SH-SY5Y (cell line): Measurements from ENCODE around the gene ASTN1.

Experiments
- GATA2 ChIP-seq: IDR thresholded peaks from 2 replicates; pipeline ENCODE4 v1.6.1; 2011; ENCODE audit warnings: mild to moderate bottlenecking, low read depth, low read length
- GATA3 ChIP-seq: IDR thresholded peaks from 2 replicates; pipeline ENCODE4 v1.6.1; 2011; ENCODE audit warnings: low read depth, mild to moderate bottlenecking, low read length, moderate library complexity

DNA sequence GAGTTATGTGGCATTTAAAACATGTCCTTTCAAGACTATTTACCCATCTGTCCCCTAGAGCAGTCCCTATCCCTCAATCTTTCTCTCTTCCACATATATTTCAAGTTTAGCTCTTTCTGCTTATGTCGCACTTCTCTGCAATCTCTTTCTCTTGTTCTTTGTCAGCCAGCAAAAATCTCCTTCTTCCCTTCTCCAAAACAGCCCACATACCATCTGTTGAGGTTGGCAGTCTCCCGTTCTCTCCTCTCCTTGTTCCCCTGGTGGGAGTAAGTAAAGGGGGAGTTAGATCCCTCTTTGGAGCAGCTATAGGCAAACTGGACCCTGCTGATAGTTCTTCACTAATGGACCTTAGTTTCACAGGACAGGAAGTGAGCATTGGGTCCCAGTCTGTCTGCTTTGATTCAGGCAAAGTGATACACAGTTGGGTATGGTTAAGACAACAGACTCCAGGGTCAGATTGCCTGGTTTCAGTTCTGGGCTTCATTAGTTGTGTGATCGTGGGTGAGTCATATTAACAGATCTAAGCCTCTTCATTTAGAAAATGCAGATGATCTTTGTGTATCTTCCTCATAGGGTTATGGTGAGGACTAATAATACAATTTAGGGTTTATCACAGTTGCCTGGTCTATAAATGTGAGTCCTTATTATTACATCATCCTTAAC is 25.9 kb upstream of the ASTN1 start:
- TF ChIP-seq GATA2 (no peak), GATA3 (no peak)
